ENCODE measurements around the gene EPB41L4B.
"Not testable (repeated sequence)": the region's sequence is repeated elsewhere in the genome, so short reads cannot be mapped to it uniquely, and the experiment has no call there.

The EPB41L4B gene

GRCh38 chr9:109241207-109241606, 79.7 kb downstream of the EPB41L4B start:
- no peak for DNase-seq

- DNase-seq, result no peak
These were observed 81.6 kb downstream of the EPB41L4B start for GRCh38 chr9:109239240-109239639.

- no peak for DNase-seq
These were observed 82.2 kb downstream of the EPB41L4B start for GRCh38 chr9:109238655-109239054.

- DNase-seq, result no peak
These were observed 82.7 kb downstream of the EPB41L4B start for GRCh38 chr9:109238125-109238524.

GRCh38 chr9:109232449-109233237, 88.2 kb downstream of the EPB41L4B start:
- DNase-seq, result no peak

DNA sequence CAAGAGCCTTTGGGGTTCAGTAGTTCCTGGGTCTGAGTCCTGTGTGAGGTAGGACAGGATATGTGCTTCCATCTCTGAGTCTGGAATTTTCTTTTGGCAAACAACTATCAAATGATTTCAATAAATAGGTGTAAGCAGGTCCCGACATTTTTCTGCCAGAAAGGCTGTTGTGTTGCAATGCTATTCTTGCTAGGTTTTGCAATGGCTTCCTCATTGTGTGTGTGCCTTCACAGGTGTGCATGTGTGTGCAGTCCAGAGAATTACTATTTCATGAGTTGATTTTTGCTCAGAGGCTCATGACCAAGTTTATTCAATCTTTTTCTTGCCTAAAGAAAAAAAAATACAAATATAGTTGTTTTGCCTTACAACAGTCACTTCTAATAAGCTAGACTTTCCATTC, 89.3 kb downstream of the EPB41L4B start:
- no peak for DNase-seq

GRCh38 chr9:109230277-109230676, 90.6 kb downstream of the EPB41L4B start:
- DNase-seq, result no peak

DNA sequence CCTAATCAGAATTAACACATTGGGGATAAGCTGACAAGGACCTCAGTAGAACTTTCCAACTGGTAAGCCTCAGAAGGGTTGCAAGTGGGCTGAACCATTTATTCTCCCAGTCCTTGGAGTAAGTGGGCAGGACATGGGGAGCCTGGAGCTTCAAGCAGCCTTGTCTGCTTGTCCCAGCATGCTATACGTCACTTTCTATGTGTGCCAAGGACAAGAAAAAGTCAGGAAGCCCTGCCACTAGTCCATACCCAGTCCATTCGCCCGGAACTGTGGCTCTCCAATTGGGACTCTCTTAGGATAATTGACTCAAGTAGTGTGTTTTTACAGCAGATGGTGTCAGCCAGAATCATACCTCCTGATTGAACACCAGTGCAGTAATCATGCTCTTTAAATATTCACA, 91.2 kb downstream of the EPB41L4B start:
- DNase-seq, result no peak

- no peak for DNase-seq
These were observed 92.7 kb downstream of the EPB41L4B start for GRCh38 chr9:109228093-109228642.

GRCh38 chr9:109225629-109226028, 95.2 kb downstream of the EPB41L4B start:
- DNase-seq, result no peak

DNA sequence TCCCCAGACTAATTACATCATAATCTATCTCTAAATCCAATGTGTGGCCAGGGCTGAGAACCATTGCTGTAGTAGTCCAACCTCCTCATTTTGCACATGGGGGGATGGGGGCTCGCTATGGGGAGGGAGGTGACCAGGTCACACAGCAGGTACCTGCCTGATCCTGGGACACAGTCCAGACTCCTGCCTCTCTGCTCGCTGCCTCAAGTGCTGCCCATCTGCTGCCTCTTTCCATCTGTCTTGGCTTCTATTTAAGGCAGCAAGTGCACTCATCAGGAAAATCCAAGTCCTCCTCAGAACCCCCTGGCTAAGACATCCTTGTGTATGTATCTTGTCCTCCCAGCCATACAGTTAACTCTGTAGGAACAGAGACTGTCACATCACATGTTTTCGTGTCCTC, 96.1 kb downstream of the EPB41L4B start:
- no peak for DNase-seq

DNA sequence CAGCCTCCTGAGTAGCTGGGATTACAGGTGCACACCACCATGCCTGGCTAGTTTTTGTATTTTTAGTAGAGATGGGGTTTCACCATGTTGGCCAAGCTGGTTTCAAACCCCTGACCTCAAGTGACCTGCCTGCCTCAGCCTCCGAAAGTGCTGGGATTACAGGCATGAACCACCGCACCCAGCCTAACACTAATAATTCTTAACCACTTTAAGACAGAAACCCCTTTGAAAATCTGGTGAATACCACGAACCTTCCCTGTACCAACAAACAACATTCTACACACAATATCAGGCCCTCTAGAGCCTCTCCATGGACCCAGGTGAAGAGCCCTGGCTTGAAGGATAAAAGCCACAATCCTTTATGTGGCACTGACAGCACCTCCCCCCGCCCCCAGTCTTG, 102.6 kb downstream of the EPB41L4B start:
- not testable (repeated sequence) for DNase-seq

DNA sequence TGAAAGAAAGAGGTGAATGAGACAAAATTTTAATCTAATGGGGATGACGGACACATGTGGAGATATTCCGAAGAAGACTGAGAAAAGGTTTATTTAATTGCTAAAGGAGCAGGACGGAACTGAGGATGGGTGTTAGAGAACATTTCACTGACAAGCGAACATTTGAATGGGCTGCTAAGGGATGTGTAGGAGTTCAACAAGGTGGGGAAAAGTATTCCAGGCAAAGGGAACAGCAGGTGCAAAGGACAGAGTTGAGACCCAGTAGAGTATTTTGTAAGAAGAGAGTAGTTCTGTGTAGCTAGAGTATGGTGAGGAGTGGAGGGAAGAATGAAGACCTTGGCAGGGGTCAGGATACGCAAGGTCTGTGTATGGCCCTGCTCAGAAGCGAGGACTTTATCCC, 106.4 kb downstream of the EPB41L4B start:
- DNase-seq, result no peak

DNA sequence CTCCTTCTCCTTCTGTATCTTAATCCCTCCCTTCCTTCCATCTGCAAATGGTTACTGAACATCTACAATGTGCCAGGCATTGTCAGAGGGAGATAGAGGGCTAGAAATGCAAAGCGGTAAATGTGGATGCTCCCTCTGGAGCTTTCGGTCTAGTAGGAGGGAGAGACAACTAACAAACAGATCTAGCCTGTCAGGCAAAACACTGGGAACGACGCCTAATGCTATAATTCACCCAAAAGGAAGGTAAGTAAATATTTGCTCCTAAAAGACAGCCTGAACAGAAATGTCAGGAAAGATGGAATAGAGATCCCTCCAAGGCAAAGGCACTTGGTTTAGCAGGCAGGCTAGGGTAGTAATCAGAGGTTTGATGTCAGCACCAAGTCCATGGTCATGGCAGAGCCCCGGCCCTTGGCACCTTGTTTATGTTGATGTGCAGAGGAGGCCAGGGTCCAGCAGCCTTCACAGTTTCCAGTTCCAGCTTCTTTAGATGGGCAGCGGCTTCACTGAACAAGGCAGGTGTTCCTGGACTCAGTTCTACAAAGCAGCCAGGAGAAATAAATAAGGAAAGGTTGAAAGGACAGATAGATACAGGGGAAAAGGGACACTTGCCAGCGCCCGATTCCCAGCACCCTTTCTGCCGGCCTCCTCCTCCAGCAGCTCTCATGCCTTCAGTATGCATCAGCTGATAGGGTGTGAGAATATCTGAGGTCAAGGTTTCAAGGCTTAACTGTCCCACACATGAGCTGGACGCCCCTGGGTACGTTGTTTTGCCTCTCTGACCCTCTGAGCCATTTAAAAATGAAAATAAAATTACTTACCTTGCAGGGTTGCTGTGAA, 107.4 kb downstream of the EPB41L4B start:
- DNase-seq, result no peak

- DNase-seq, result no peak
These were observed 108.1 kb downstream of the EPB41L4B start for GRCh38 chr9:109212768-109213167.

DNA sequence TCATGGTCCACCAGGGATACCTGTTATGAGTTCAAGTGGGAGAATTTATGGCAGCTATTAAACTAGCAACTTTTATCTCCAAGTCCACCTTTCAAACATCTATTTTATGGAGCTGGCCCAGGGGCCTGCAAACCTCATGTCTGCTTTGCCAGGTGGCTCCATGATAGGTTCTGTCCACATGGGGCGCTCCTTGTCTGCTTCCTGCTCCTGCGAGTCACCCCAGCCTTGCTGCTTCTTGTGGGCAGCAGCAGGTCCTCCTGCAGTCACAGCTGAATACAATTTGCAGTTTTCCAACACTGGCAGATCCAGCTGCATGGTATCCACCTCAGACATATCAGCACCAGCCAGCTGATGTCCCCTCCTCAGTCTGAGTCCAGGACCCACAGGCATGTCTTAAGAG, 114.2 kb downstream of the EPB41L4B start:
- DNase-seq, result no peak

DNA sequence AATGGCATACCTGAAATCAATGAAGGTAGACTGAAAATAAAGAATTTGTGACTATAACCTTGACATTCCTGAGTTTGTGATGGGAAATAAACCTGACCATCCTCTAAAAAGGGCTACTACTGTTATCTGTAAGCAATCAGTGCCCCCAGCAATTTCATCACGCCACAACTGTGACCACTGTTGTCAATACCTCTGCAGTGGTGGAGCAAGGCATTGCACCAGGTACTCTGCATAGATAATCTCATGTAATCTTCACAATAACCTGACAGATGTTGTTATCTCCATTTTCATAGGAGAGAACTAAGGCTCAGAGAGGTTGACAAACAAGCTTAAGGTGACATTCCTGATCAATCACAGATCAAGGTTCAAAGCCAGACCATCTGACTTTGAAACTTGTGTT, 115.3 kb downstream of the EPB41L4B start:
- no peak for DNase-seq

- DNase-seq, result no peak
These were observed 117.0 kb downstream of the EPB41L4B start for GRCh38 chr9:109203761-109204360.

DNA sequence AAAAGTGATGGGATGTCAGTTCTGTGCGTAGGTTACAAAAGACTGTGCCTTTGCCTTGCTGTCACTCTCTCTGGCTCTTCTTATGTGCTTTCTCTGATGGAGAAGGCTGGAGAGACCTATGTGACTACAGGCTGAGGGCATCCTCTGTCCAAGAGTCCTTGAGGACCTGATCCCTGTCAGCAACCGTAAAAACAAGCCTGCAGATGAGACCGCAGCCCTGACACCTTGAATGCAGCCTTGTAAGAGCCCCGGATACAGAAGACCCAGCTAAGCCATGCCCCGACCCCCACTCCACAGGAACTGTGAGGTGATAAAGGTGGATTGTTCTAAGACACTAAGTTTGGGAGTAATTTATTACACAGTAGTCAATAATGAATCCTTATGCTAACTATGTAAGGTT, 121.2 kb downstream of the EPB41L4B start:
- DNase-seq, result no peak

DNA sequence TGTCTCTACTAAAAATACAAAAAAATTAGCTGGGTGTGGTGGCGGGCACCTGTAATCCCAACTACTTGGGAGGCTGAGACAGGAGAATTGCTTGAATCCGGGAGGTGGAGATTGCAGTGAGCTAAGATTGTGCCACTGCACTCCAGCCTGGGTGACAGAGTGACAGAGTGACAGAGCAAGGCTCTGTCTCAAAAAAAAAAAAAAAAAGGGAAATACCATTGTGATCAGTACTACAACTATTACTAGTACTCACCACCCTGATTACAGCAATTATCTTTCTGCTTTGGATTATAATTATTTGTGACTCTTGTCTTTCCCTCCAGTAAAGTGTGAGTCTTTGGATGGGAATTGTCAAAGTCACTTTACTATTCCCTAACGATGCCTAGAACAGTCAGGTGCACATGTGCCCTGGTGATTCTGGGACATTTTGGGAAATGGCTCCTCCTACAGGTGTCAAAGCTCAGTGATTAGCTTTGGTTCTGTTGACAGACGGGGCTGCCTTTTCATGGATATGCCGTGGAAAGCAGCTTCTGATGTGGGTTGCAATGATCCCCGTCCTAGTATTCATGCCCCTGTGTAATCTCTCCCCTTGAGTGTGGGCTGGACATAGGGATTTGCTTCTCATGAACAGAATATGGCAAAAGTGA, 122.0 kb downstream of the EPB41L4B start:
- no peak for DNase-seq

DNA sequence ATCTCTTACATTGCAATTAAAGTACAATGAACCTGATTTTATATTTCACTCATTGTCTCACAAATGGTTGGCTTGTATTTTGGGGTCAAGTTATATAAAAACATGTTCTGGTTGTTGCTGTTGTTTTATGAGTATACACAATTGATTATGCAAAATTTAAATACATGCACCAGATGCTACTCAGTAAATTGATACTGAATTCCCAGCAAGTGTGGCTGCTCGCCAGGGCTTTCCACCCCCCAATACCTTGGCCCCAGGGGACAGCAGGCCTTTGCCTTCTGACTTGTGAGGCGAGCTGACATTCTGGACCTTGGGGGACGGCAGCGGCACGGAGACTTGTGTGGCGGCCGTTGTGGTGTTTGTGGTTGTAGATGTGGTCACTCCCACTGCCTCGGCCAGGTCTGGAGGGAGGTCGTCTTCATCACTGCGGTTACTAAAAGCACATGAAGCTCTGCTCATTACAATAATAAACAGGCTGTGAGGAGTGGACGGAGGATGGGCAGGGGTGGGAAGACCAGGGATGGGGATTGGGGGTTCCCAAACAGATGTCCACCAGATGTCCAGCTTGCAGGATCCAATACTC, 126.8 kb downstream of the EPB41L4B start:
- DNase-seq, result no peak

DNA sequence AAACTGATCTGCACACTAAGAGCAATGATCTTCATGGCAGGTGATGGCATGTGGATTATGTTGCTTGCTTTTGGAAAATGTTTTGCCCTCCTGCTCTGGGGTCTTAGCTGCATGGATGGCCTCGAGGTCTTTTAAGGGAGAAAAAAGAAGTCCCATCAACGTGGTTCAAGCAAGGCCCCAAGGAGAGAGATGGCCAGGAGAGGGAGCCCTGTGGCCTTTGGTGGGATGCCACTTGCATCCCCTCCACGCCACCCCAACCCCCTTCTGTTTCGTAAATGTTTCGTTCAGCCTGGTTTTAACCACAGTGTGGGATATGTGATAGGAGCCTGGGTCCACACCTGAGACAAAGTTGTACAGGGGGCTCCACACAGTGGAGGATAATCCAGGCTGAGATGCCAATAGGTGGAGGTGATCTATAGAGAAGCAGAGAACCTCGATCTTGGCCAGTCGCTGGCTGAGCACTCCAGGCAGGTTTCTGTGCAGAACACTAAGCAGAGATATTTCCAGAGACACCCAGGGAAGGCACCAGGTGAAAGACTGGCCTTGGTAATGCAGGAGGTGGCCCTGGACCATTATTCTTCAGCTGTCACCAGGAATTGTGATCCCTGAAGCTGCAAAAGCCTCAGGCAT, 128.0 kb downstream of the EPB41L4B start:
- DNase-seq, result no peak

All from NCI-H1105 (cell line).